ENCODE data around the gene COA8. TPM values are rescaled to one million over a fixed set of nuclear protein-coding genes. Genes with fewer than 3 reads are reported as not detected.

COA8 gene
- total RNA-seq, 3 donors from 2014 or later (not counting 1 experiment from before 2014, with no cell fraction given) = 22.2 to 32.0 (median 24.9) TPM

DNA sequence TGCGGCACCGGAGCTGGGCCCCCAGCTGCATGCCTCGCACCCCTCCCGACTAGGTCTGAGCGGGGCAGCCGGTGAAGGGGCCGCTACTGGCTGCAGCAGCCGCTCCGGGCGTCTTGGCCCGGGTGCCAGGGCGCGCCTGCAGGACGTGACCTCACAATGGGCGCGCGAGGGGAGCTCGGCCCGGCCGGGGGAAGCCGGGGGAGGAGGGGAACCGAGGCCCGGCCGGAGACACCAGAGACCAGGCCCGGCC lies 656 bp upstream of the COA8 start:
- Histone ChIP-seq H3K27ac (ENCODE audit: low read length) (peak overlapping the region; percentile 77), H3K4me3 (ENCODE audit: low read length) (peak overlapping the region; percentile 72), H3K27me3 (ENCODE audit: control insufficient read depth, insufficient read depth, low read length) (no peaks in the 10 kb centered on the region), H3K36me3 (ENCODE audit: control insufficient read depth, insufficient read depth, low read length) (peaks cover 21% of the 10 kb centered on the region), H3K9me3 (ENCODE audit: control insufficient read depth, insufficient read depth, low read length) (no peaks in the 10 kb centered on the region), H3K4me1 (ENCODE audit: control insufficient read depth, insufficient read depth, low read length) (peaks cover 25% of the 10 kb centered on the region)
- H3K9me3 Mint-ChIP-seq = no peaks in the 10 kb centered on the region
- DNase-seq = no peak
- H3K27me3 Mint-ChIP-seq (ENCODE audit: low read depth in 2 of 2) = no peaks in the 10 kb centered on the region
- no peak for TF ChIP-seq CTCF (IDR thresholded peaks at IDR 0.05)
- 0% methylated on average over 25 of the region's 25 CpGs for WGBS (ENCODE audit: insufficient coverage)
- peak overlapping the region; percentile 80 to 89 for H3K27ac Mint-ChIP-seq
- no peak for ATAC-seq
- peak overlapping the region; percentile 93 for H3K4me3 Mint-ChIP-seq
- H3K36me3 Mint-ChIP-seq = no peaks in the 10 kb centered on the region
- intact Hi-C loops (cut with micrococcal nuclease) = loop anchor here (1.0 kb wide), 1 partner anchor 153 kb away; the partner anchor contains the start of genes XRCC3 and ZFYVE21
- H3K4me1 Mint-ChIP-seq = peaks cover 38 to 49% of the 10 kb centered on the region in 2 donors

- Mint-ChIP-seq H3K9me3 (no peaks in the 10 kb centered on the region), H3K27ac (peak overlapping the region; percentile 80 to 89), H3K4me1 (peaks cover 40 to 48% of the 10 kb centered on the region in 2 donors), H3K27me3 (ENCODE audit: low read depth in 2 of 2) (no peaks in the 10 kb centered on the region), H3K36me3 (no peaks in the 10 kb centered on the region), H3K4me3 (peak overlapping the region; percentile 98)
- ATAC-seq (no peak), DNase-seq (no peak)
- Histone ChIP-seq H3K4me3 (ENCODE audit: low read length) (peak overlapping the region; percentile 89), H3K4me1 (ENCODE audit: control insufficient read depth, insufficient read depth, low read length) (peaks cover 25% of the 10 kb centered on the region), H3K9me3 (ENCODE audit: control insufficient read depth, insufficient read depth, low read length) (no peaks in the 10 kb centered on the region), H3K36me3 (ENCODE audit: control insufficient read depth, insufficient read depth, low read length) (peaks cover 19% of the 10 kb centered on the region), H3K27me3 (ENCODE audit: control insufficient read depth, insufficient read depth, low read length) (no peaks in the 10 kb centered on the region), H3K27ac (ENCODE audit: low read length) (peak overlapping the region; percentile 77)
- 1% methylated on average over 22 of the region's 22 CpGs for whole genome bisulfite sequencing (ENCODE audit: insufficient coverage)
- intact Hi-C loops (cut with micrococcal nuclease) = no loop called here
- TF ChIP-seq CTCF (IDR thresholded peaks at IDR 0.05) = no peak
Measured at GRCh38 chr14:103563226-103563620, 463 bp downstream of the COA8 start.

DNA sequence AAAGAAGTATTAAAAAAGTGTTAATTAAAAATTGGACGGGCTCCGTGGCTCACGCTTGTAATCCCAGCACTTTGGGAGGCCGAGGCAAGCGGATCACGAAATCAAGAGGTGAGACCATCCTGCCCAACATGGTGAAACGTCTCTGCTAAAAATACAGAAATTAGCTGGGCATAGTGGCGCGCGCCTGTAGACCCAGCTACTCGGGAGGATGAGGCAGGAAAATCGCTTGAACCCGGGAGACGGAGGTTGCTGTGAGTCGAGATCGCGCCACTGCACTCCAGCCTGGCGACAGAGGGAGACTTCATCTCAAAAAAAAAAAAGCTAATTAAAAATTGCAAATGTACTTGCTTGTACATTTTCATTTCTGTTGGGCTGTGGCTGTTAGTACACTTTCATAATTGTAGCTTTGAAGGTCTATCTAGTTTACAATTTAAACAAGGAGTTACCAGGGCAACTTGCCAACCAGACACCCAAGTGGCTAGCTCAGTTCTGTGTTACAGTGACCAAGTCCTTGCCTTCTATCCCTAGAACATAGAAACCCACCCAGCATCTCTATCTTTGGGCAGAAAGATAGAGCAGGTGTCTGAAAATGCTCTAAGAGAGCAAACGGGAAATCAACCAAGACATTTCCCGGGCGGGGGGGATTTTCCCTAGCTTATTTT lies 1.2 kb downstream of the COA8 start:
- H3K36me3 Mint-ChIP-seq = no peaks in the 10 kb centered on the region
- 82% methylated on average over 21 of the region's 21 CpGs for WGBS (ENCODE audit: insufficient coverage)
- ATAC-seq (no peak), DNase-seq (no peak)
- H3K4me3 Mint-ChIP-seq = peak overlapping the region; percentile 98
- H3K9me3 Mint-ChIP-seq = no peaks in the 10 kb centered on the region
- peak overlapping the region; percentile 80 to 89 for H3K27ac Mint-ChIP-seq
- peaks cover 25% of the 10 kb centered on the region for H3K4me1 ChIP-seq (ENCODE audit: control insufficient read depth, insufficient read depth, low read length)
- H3K9me3 ChIP-seq (ENCODE audit: control insufficient read depth, insufficient read depth, low read length) = no peaks in the 10 kb centered on the region
- no peaks in the 10 kb centered on the region for H3K27me3 ChIP-seq (ENCODE audit: control insufficient read depth, insufficient read depth, low read length)
- no peak for TF ChIP-seq CTCF (IDR thresholded peaks at IDR 0.05)
- H3K27me3 Mint-ChIP-seq (ENCODE audit: low read depth in 2 of 2) = no peaks in the 10 kb centered on the region
- H3K27ac ChIP-seq (ENCODE audit: low read length) = no peak overlapping the region
- H3K36me3 ChIP-seq (ENCODE audit: control insufficient read depth, insufficient read depth, low read length) = peaks cover 14% of the 10 kb centered on the region
- no peak overlapping the region for H3K4me3 ChIP-seq (ENCODE audit: low read length)
- intact Hi-C loops (cut with micrococcal nuclease) = no loop called here
- peaks cover 40 to 41% of the 10 kb centered on the region in 2 donors for H3K4me1 Mint-ChIP-seq

GRCh38 chr14:103568952-103569351 lies 6.2 kb downstream of the COA8 start:
- no peak for DNase-seq
- WGBS (ENCODE audit: insufficient coverage) = 96% methylated on average over 5 of the region's 8 CpGs
- H3K9me3 Mint-ChIP-seq = no peaks in the 10 kb centered on the region
- no peak for TF ChIP-seq CTCF (IDR thresholded peaks at IDR 0.05)
- H3K4me1 Mint-ChIP-seq = peaks cover 4 to 5% of the 10 kb centered on the region in 2 donors
- H3K4me3 ChIP-seq (ENCODE audit: low read length) = no peak overlapping the region
- intact Hi-C loops (cut with micrococcal nuclease) = no loop called here
- peaks cover 4% of the 10 kb centered on the region for H3K4me1 ChIP-seq (ENCODE audit: control insufficient read depth, insufficient read depth, low read length)
- no peaks in the 10 kb centered on the region for H3K9me3 ChIP-seq (ENCODE audit: control insufficient read depth, insufficient read depth, low read length)
- H3K4me3 Mint-ChIP-seq = no peak overlapping the region
- no peak overlapping the region for H3K27ac Mint-ChIP-seq
- H3K27ac ChIP-seq (ENCODE audit: low read length) = no peak overlapping the region
- H3K27me3 Mint-ChIP-seq (ENCODE audit: low read depth in 2 of 2) = no peaks in the 10 kb centered on the region
- H3K36me3 ChIP-seq (ENCODE audit: control insufficient read depth, insufficient read depth, low read length) = peaks cover 3% of the 10 kb centered on the region
- H3K36me3 Mint-ChIP-seq = no peaks in the 10 kb centered on the region
- ATAC-seq = no peak
- H3K27me3 ChIP-seq (ENCODE audit: control insufficient read depth, insufficient read depth, low read length) = no peaks in the 10 kb centered on the region
